ENCODE measurements around the gene L3MBTL3. TPM values are rescaled to one million over a fixed set of nuclear protein-coding genes. Genes with fewer than 3 reads are reported as not detected.

Gene L3MBTL3
- total and polyA plus RNA-seq, 10 of the 15 experiments (the other 5 are each of a cell fraction or from before 2014, with no cell fraction given): 0.71 to 9.4 (median 6.2) TPM

DNA sequence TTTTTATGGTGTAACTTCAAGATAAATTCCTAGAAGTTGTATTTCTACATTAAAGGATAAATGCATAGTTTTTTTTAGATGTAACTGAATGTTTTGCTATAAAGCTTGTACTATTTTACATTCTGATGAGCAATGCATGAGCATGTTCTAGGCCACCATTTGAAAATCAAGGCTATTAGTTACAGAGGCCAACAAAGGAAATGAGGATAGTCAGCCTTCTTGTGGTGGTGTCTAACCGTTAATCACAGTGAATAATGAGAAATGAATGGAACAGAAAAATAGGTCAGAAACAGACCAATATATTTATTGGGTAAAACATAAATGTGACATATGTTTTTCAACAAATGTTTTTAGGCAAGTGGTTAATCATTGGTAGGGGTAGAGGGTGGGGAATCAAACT, 37.6 kb upstream of the L3MBTL3 start:
- Histone ChIP-seq H4K20me1 (ENCODE audit: control insufficient read depth, insufficient read depth) (no peaks in the 10 kb centered on the region), H3K9ac (ENCODE audit: control insufficient read depth, insufficient read depth, low read length) (no peak overlapping the region), H3K4me2 (ENCODE audit: control insufficient read depth, insufficient read depth) (no peak overlapping the region), H3K4me3 (no peak overlapping the region), H3K79me2 (ENCODE audit: control insufficient read depth, insufficient read depth, low read length) (no peaks in the 10 kb centered on the region), H3K27ac (ENCODE audit: control insufficient read depth, insufficient read depth) (no peak overlapping the region), H2AFZ (ENCODE audit: control insufficient read depth, low read depth, low read length) (no peak overlapping the region), H3K4me1 (ENCODE audit: control insufficient read depth, insufficient read depth, low read length) (no peaks in the 10 kb centered on the region), H3K9me3 (replicated peaks; ENCODE audit: control insufficient read depth, insufficient read depth, low read length) (no peaks in the 10 kb centered on the region; the same call in 2 of the 3 replicates), H3K36me3 (ENCODE audit: control insufficient read depth in 2 of 2, insufficient read depth in 2 of 2, low read length in 1 of 2) (no peaks in the 10 kb centered on the region), H3K27me3 (replicated peaks in 1 of 2; ENCODE audit: control insufficient read depth in 2 of 2, insufficient read depth in 2 of 2, low read length in 1 of 2) (no peaks in the 10 kb centered on the region; a peak in 1 of 4 replicates)
- in situ Hi-C loops (cut with MboI) (no loop called here), intact Hi-C loops (cut with micrococcal nuclease; ENCODE audit: unreplicated experiment) (no loop called here)
- 0% methylated on average over 1 of the region's 1 CpG for WGBS (ENCODE audit: insufficient coverage, insufficient replicate concordance, low lambda C conversion rate, missing lambda C conversion rate)
- DNase-seq (ENCODE audit: low read depth, low spot score) (no peak), FAIRE-seq (peak; percentile 41), ATAC-seq (no peak)
- POLR2A ChIA-PET: no interaction called here
- RAD21 ChIA-PET (ENCODE audit: unreplicated experiment): interaction anchor here (1.8 kb wide), 1 partner anchor 41 kb away, joined by 10 read pairs; no protein-coding TSS in a partner anchor
- CTCF ChIA-PET: interaction anchor here (1.0 to 3.9 kb wide), 6 partner anchors 8 to 482 kb away, joined by 3 to 22 read pairs (median 8); no protein-coding TSS in a partner anchor
- TF ChIP-seq PML (IDR thresholded peaks at IDR 0.05; ENCODE audit: low read length) (no peak), SRF (IDR thresholded peaks at IDR 0.05; ENCODE audit: low read depth in 2 of 2, low read length in 2 of 2) (no peak), RAD21 (IDR thresholded peaks at IDR 0.05; ENCODE audit: insufficient read depth, low read depth, low read length) (no peak), SMAD1 (IDR thresholded peaks at IDR 0.05; ENCODE audit: low read depth, partially characterized antibody) (no peak), IKZF1 (conservative IDR thresholded peaks at IDR 0.05) (no peak)
- no TSS peak for BruUV-seq (replicated peaks)
- SMC1A ChIA-PET (ENCODE audit: uncharacterized antibody, unreplicated experiment): interaction anchor here (0.7 to 2.5 kb wide), 4 partner anchors 13 to 481 kb away, joined by 3 to 10 read pairs (median 8); no protein-coding TSS in a partner anchor

DNA sequence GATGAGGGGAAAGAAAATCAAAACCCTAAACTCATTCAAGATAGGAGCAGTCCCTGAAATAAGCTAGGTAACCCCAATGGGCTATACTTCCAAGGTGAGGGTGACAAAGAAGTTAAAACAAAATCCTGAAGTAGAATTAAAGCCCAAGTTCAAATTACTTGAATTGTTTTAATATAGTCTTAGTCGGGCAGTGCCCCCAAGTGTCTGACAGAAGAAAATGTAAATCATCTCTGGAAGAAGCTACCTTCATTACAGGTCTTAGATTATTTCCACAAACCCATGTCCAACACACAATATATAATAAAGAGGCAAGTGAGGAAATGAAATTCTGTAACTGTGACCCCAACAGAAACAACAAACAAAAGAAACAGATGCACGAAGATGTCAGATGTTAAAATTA, 36.8 kb upstream of the L3MBTL3 start:
- intact Hi-C loops (cut with micrococcal nuclease; ENCODE audit: unreplicated experiment): no loop called here
- Histone ChIP-seq H3K79me2 (ENCODE audit: control insufficient read depth, insufficient read depth, low read length) (no peaks in the 10 kb centered on the region), H3K27ac (ENCODE audit: control insufficient read depth, insufficient read depth) (no peak overlapping the region), H3K4me3 (no peak overlapping the region), H4K20me1 (ENCODE audit: control insufficient read depth, insufficient read depth) (no peaks in the 10 kb centered on the region), H3K27me3 (replicated peaks in 1 of 2; ENCODE audit: control insufficient read depth in 2 of 2, insufficient read depth in 2 of 2, low read length in 1 of 2) (no peaks in the 10 kb centered on the region; a peak in 1 of 4 replicates), H3K4me1 (ENCODE audit: control insufficient read depth, insufficient read depth, low read length) (no peaks in the 10 kb centered on the region), H2AFZ (ENCODE audit: control insufficient read depth, low read depth, low read length) (no peak overlapping the region), H3K4me2 (ENCODE audit: control insufficient read depth, insufficient read depth) (no peak overlapping the region), H3K9ac (ENCODE audit: control insufficient read depth, insufficient read depth, low read length) (no peak overlapping the region), H3K36me3 (ENCODE audit: control insufficient read depth in 2 of 2, insufficient read depth in 2 of 2, low read length in 1 of 2) (no peaks in the 10 kb centered on the region), H3K9me3 (replicated peaks; ENCODE audit: control insufficient read depth, insufficient read depth, low read length) (no peaks in the 10 kb centered on the region; the same call in 2 of the 3 replicates)
- RAD21 ChIA-PET (ENCODE audit: unreplicated experiment): interaction anchor here (0.7 to 1.8 kb wide), 6 partner anchors 40 to 611 kb away, joined by 3 to 10 read pairs (median 5); no protein-coding TSS in a partner anchor
- BruUV-seq (replicated peaks): no TSS peak
- ATAC-seq (peak; percentile 49; the same call in 2 of the 3 replicates), FAIRE-seq (no peak), DNase-seq (ENCODE audit: low read depth, low spot score) (no peak)
- POLR2A ChIA-PET: no interaction called here
- in situ Hi-C loops (cut with MboI): no loop called here
- CTCF ChIA-PET: interaction anchor here (0.7 to 3.9 kb wide), 22 partner anchors 9 to 611 kb away, joined by 3 to 22 read pairs (median 4); no protein-coding TSS in a partner anchor
- SMC1A ChIA-PET (ENCODE audit: uncharacterized antibody, unreplicated experiment): interaction anchor here (1.0 to 2.5 kb wide), 9 partner anchors 12 to 482 kb away, joined by 3 to 10 read pairs (median 6); no protein-coding TSS in a partner anchor
- WGBS (ENCODE audit: insufficient coverage, insufficient replicate concordance, low lambda C conversion rate, missing lambda C conversion rate): 24% methylated on average over 2 of the region's 2 CpGs
- TF ChIP-seq, protein P1, sequence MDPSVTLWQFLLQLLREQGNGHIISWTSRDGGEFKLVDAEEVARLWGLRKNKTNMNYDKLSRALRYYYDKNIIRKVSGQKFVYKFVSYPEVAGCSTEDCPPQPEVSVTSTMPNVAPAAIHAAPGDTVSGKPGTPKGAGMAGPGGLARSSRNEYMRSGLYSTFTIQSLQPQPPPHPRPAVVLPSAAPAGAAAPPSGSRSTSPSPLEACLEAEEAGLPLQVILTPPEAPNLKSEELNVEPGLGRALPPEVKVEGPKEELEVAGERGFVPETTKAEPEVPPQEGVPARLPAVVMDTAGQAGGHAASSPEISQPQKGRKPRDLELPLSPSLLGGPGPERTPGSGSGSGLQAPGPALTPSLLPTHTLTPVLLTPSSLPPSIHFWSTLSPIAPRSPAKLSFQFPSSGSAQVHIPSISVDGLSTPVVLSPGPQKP (IDR thresholded peaks at IDR 0.05; ENCODE audit: low read depth, low read length): no peak
- TF ChIP-seq, protein P2, sequence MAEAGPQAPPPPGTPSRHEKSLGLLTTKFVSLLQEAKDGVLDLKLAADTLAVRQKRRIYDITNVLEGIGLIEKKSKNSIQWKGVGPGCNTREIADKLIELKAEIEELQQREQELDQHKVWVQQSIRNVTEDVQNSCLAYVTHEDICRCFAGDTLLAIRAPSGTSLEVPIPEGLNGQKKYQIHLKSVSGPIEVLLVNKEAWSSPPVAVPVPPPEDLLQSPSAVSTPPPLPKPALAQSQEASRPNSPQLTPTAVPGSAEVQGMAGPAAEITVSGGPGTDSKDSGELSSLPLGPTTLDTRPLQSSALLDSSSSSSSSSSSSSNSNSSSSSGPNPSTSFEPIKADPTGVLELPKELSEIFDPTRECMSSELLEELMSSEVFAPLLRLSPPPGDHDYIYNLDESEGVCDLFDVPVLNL (IDR thresholded peaks at IDR 0.05; ENCODE audit: low read depth, low read length): no peak
- TF ChIP-seq, protein P3, sequence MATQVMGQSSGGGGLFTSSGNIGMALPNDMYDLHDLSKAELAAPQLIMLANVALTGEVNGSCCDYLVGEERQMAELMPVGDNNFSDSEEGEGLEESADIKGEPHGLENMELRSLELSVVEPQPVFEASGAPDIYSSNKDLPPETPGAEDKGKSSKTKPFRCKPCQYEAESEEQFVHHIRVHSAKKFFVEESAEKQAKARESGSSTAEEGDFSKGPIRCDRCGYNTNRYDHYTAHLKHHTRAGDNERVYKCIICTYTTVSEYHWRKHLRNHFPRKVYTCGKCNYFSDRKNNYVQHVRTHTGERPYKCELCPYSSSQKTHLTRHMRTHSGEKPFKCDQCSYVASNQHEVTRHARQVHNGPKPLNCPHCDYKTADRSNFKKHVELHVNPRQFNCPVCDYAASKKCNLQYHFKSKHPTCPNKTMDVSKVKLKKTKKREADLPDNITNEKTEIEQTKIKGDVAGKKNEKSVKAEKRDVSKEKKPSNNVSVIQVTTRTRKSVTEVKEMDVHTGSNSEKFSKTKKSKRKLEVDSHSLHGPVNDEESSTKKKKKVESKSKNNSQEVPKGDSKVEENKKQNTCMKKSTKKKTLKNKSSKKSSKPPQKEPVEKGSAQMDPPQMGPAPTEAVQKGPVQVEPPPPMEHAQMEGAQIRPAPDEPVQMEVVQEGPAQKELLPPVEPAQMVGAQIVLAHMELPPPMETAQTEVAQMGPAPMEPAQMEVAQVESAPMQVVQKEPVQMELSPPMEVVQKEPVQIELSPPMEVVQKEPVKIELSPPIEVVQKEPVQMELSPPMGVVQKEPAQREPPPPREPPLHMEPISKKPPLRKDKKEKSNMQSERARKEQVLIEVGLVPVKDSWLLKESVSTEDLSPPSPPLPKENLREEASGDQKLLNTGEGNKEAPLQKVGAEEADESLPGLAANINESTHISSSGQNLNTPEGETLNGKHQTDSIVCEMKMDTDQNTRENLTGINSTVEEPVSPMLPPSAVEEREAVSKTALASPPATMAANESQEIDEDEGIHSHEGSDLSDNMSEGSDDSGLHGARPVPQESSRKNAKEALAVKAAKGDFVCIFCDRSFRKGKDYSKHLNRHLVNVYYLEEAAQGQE (IDR thresholded peaks at IDR 0.05; ENCODE audit: low read depth, low read length): no peak
- TF ChIP-seq JUNB (IDR thresholded peaks at IDR 0.05): no peak
- peak; percentile 30; the same call in 1 of the 2 replicates for TF ChIP-seq RAD21 (IDR thresholded peaks at IDR 0.05; ENCODE audit: insufficient read depth, low read depth, low read length)
- no peak for TF ChIP-seq KDM1A (IDR thresholded peaks at IDR 0.05; ENCODE audit: borderline replicate concordance)
- no peak for TF ChIP-seq SMC3 (IDR thresholded peaks at IDR 0.05; ENCODE audit: borderline replicate concordance, low read length)
